Stimulated activated memory B cell treated with anti-CD40 and anti-IgM and Interleukin-4, amounts not matched to agents 10 μg/mL and 1 μg/mL and 100 μg/mL, for 72 hours (primary cell): ENCODE data around the gene SEPTIN12.
"Not testable (repeated sequence)": the region's sequence is repeated elsewhere in the genome, so short reads cannot be mapped to it uniquely, and the experiment has no call there.

Source experiments
- ATAC-seq: fragments of 150-1000 bp; cut with Tn5 transposase; 2 replicates; pipeline ENCODE4 v1.10.0; 2021
- H3K27ac Mint-ChIP-seq: one replicate; pipeline ENCODE4 v1.8.0; 2022; ENCODE audit warnings: mild to moderate bottlenecking, mixed read lengths
- H3K27me3 Mint-ChIP-seq: one replicate; pipeline ENCODE4 v1.8.0; 2022; ENCODE audit warnings: mixed read lengths
- H3K36me3 Mint-ChIP-seq: one replicate; pipeline ENCODE4 v1.8.0; 2022; ENCODE audit warnings: mixed read lengths
- H3K4me1 Mint-ChIP-seq: one replicate; pipeline ENCODE4 v1.8.0; 2022; ENCODE audit warnings: mixed read lengths
- H3K4me3 Mint-ChIP-seq: one replicate; pipeline ENCODE4 v1.8.0; 2022; ENCODE audit warnings: mild to moderate bottlenecking, moderate library complexity, mixed read lengths
- H3K9me3 Mint-ChIP-seq: one replicate; pipeline ENCODE4 v1.8.0; 2022; ENCODE audit warnings: mixed read lengths

SEPTIN12 gene

DNA sequence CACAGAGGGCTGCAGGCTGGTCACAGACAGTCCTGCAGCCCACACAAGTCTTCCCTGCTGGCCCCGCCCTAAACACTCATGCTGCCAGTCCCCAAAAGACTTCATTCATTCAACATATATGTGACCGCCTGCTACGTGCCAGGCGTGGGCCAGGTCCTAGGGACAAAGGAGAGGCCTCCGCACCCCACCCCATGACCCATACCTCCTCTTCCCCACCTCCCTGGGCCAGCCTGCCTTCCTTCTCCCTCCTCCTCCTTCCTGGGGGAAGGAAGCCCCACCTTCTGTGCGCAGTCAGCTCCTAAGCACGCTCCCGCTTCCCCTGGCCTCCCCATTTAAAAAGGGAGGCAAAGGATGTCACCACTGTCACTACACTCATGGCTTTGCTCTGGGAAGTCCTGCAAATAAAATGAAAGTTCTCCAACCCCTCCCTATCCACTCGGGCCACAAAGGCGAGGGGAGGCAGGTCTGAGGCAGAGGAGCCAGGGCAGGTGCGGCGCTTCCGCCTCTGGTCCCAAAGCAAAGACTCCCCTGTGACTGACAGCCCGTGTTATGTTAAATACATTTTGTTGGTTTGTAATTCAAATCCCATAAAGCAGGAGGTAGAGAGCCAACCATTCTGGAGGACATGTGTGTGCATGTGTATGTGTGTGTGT lies 44.8 kb downstream of the SEPTIN12 start:
- Mint-ChIP-seq H3K4me1 (peaks cover 25% of the 10 kb centered on the region), H3K27ac (peak overlapping the region; percentile 53), H3K36me3 (no peaks in the 10 kb centered on the region), H3K27me3 (peaks cover 10% of the 10 kb centered on the region), H3K4me3 (peak overlapping the region; percentile 58), H3K9me3 (no peaks in the 10 kb centered on the region)
- ATAC-seq: no peak

DNA sequence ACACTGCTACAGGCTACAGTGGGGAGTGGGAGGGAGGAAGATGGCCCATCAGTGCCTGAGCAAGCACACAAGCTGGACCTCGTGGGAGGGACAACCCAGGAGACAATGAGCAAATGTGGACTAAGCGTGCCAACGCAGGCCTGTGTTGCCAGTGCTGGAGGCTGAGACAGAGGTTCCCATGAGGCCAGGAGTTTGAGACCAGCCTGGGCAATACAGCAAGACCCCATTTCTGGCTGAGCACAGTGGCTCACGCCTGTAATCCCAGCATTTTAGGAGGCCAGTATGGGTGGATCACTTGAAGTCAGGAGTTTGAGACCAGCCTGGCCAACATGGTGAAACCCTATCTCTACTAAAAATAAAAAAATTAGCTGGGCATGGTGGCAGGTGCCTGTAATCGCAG lies 49.8 kb downstream of the SEPTIN12 start:
- not testable (repeated sequence) for H3K9me3 Mint-ChIP-seq, H3K36me3 Mint-ChIP-seq, H3K27ac Mint-ChIP-seq, H3K27me3 Mint-ChIP-seq, H3K4me3 Mint-ChIP-seq, ATAC-seq
- peaks cover 24% of the 10 kb centered on the region for H3K4me1 Mint-ChIP-seq

DNA sequence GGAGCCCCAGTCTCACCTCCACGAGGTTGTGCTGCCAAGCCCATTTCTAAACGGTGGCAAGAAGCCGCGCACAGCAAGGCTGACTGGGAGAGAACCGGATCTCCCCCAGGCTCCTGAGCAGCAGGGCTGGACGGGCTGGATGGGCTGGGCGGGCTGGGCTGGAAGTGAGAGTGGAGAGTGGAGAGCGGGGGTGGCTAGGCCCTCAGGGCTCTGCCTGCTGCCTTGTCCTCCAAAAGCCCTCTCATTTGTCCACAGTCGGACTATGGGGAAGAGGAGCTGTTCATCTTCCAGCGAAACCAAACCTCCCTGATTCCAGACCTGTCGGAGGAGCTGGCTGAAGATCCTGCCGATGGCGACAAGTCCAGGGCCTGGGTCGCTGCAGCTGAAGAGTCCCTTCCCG lies 50.6 kb downstream of the SEPTIN12 start:
- Mint-ChIP-seq H3K9me3 (no peaks in the 10 kb centered on the region), H3K27me3 (no peaks in the 10 kb centered on the region), H3K27ac (no peak overlapping the region), H3K4me3 (no peak overlapping the region), H3K4me1 (peaks cover 27% of the 10 kb centered on the region), H3K36me3 (no peaks in the 10 kb centered on the region)
- no peak for ATAC-seq

DNA sequence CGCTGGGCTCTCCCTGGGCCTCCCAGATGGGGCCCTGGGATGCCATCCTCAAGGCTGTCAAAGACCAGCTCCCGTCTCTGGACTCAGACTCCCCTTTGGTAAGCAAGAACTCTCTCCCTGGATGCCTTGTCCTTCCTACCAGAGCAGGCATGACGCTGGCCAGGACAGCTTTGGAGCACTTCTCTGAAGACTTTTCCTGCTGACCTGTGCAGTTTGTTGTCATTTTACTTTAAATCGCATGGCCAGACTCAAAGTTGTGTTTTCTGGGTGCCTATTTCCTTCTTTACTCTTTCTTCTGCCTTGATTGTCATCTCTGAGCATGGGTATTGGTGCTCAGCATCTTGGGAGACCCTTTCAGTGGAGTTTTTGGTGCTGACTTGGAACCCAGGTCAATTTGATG lies 51.6 kb downstream of the SEPTIN12 start:
- H3K27me3 Mint-ChIP-seq: no peaks in the 10 kb centered on the region
- no peak for ATAC-seq
- H3K27ac Mint-ChIP-seq: no peak overlapping the region
- H3K36me3 Mint-ChIP-seq: no peaks in the 10 kb centered on the region
- no peaks in the 10 kb centered on the region for H3K9me3 Mint-ChIP-seq
- peaks cover 27% of the 10 kb centered on the region for H3K4me1 Mint-ChIP-seq
- H3K4me3 Mint-ChIP-seq: no peak overlapping the region

DNA sequence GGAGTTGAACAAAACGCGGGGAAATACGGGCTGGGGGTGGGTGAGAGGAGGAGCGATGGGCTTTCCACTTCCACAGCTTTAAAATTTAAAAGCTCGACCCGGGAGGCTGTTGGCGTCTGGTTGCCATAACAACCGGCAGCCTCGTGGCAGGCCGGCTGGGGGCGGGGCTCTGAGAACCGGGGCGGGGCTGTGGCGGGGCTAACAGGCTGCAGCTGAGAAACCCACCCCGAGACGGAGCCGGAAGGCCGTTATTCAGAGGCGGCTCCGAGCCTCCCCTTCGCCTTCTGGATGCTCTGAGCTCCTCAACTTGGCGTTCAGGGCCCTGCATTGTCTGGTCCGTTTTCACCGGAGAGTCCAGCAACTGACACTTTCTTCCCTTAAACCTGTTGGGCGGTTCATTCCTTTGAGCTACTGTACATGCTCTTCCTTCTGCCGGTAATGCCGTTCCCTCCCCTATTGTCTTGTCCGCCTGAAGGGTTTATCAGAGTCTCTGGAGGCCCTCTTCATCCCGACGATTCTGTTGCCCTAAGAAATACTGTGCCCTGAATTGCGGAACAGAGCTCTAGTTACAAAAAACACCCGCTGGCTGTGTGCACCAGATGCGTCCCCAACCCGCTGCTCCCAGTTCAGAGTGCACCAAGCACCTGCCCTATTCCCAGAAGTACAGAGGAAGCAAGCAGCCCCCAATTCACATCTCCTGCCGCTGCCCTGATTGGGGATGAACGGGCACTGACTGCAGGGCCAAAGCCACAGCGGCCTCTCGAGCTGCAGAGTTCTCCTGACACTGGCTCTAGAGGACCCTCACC lies 53.2 kb downstream of the SEPTIN12 start:
- peak; percentile 88 for ATAC-seq
- Mint-ChIP-seq H3K27me3 (no peaks in the 10 kb centered on the region), H3K9me3 (no peaks in the 10 kb centered on the region), H3K27ac (peak overlapping the region; percentile 84), H3K4me1 (peaks cover 27% of the 10 kb centered on the region), H3K4me3 (peak overlapping the region; percentile 91), H3K36me3 (no peaks in the 10 kb centered on the region)

DNA sequence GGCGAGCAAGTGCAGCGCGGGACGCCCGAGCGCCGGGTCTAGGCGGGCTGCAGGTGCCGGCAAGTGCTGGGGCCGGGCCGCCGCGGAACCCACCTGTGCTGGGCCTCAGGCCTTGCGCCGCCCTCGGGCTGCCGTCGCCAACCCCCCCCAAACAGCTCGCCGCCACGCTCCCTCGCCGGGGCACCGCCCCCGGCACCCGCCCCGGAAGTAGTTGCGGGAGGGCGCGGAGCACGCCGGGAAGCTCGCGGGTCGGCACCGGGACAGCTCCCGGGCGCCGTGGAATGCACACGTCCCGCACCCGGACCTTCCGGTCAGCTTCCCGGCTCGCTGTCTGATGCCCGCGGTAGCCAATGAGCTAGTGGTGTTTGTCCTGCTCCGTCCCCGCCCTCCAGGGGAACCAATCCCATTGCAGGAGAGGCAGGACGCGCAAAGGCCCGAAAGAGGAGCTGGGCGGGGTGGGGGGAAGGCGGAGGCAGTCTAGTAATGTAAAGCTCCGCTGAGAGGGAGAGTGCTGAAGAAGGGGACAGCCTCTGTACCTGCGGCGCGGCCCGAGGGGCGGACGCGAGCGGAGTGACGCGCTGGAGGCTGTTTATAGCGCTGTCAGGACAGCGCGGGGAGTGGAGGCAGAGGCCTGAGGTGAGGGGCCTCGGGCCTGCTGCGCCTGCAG lies 53.9 kb downstream of the SEPTIN12 start, which contains the start of the genes ANKS3 and DNAAF8:
Gene ANKS3 (minus strand): TSS at position 209 of the 667 bp plus-strand sequence. CDS start 4,122 bp downstream, outside the sequence.
Gene DNAAF8 (plus strand): TSS at position 475 of the 667 bp plus-strand sequence. CDS start 1,978 bp downstream, outside the sequence.
- no peaks in the 10 kb centered on the region for H3K27me3 Mint-ChIP-seq
- peaks cover 27% of the 10 kb centered on the region for H3K4me1 Mint-ChIP-seq
- H3K9me3 Mint-ChIP-seq: no peaks in the 10 kb centered on the region
- peak within 1 kb of the TSS; percentile 91 for H3K4me3 Mint-ChIP-seq
- no peaks in the 10 kb centered on the region for H3K36me3 Mint-ChIP-seq
- peak within 1 kb of the TSS; percentile 84 for H3K27ac Mint-ChIP-seq
- ATAC-seq: peak; percentile 91

DNA sequence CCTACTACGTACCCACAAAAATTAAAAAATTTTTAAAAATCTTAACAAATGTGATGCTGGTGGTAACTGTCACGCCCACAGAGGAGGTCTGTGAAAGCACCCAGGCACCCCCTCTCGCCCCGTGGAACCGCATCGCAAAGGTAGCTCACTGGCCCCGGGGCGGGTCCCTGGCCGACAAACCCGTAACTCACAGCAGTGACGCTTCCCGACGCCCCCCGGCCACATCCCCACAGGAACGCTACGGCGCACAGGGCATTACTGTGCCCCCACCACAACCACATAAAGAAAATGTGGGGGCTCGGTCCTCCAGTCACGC lies 54.4 kb downstream of the SEPTIN12 start:
- H3K27ac Mint-ChIP-seq: peak overlapping the region; percentile 84
- ATAC-seq: peak; percentile 28

DNA sequence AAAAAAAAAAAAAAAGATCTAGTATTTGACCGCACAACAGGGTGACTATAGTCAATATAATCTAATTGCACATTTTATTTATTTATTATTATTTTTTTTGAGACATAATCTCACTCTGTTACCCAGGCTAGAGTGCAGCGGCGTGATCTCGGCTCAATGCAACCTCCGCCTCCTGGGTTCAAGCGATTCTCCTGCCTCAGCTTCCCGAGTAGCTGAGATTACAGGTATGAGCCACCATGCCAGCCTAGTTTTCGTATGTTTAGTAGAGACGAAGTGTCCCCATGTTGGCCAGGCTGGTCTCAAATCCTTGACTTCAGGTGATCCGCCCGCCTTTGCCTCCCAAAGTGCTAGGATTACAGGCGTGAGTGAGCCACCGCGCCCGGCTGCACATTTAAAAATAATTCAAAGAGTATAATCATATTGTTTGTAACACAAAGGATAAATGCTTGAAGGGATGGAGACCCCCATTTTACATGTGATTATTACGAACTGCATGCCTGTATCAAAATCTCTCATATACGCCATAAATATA lies 54.9 kb downstream of the SEPTIN12 start:
- Mint-ChIP-seq H3K27ac (peak overlapping the region; percentile 84), H3K36me3 (no peaks in the 10 kb centered on the region), H3K4me3 (peak overlapping the region; percentile 91), H3K4me1 (peaks cover 27% of the 10 kb centered on the region), H3K9me3 (no peaks in the 10 kb centered on the region), H3K27me3 (no peaks in the 10 kb centered on the region)
- ATAC-seq: no peak

More for the DNA sequence above, 54.4 kb downstream of the SEPTIN12 start:
- Mint-ChIP-seq H3K36me3 (no peaks in the 10 kb centered on the region), H3K27me3 (no peaks in the 10 kb centered on the region), H3K4me1 (peaks cover 27% of the 10 kb centered on the region), H3K4me3 (peak overlapping the region; percentile 91), H3K9me3 (no peaks in the 10 kb centered on the region)

DNA sequence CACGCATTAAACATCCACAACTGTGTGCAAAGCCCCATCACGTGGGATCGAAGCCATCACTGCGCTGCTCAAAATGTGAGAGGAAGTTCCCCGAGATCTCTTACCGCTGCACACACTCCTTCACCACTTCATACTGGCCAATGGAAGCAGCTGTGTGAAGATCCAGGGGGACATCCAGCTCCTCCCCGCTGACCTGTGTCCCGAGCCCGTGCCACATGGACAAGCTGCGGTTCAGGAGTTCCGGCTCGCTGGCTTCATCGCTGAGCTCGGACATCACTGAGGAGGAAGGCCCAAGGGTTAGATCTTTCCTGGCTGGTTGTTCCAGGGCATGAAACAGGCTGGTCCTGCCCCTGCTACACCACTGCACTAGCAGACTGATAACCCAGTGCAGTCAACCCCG lies 58.3 kb downstream of the SEPTIN12 start:
- H3K27me3 Mint-ChIP-seq: no peaks in the 10 kb centered on the region
- peaks cover 17% of the 10 kb centered on the region for H3K36me3 Mint-ChIP-seq
- H3K9me3 Mint-ChIP-seq: no peaks in the 10 kb centered on the region
- ATAC-seq: no peak
- peaks cover 19% of the 10 kb centered on the region for H3K4me1 Mint-ChIP-seq
- no peak overlapping the region for H3K27ac Mint-ChIP-seq
- no peak overlapping the region for H3K4me3 Mint-ChIP-seq

DNA sequence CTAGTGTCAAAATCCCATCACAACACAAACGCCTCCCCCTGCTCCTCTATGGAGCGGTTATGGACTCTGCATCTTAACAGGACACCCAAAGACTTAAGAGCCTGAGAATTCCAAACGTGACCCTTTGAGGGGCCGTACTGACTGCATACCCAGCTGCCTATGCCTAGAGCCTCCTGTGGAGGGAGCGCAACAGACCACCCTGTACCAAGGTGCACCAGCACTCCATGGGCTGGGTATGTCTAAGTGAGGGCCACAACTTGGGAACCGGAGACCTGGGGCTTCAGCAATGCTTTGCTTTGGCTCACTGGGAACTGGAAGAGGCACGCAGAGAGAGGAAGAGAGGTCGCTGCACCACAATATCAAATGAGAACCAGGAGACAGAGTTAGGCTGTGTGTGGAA lies 59.5 kb downstream of the SEPTIN12 start:
- no peak overlapping the region for H3K4me3 Mint-ChIP-seq

More for the DNA sequence above, 59.5 kb downstream of the SEPTIN12 start:
- H3K4me1 Mint-ChIP-seq: peaks cover 12% of the 10 kb centered on the region
- H3K36me3 Mint-ChIP-seq: peaks cover 18% of the 10 kb centered on the region
- no peaks in the 10 kb centered on the region for H3K27me3 Mint-ChIP-seq
- no peak overlapping the region for H3K27ac Mint-ChIP-seq
- no peaks in the 10 kb centered on the region for H3K9me3 Mint-ChIP-seq
- ATAC-seq: no peak
